IPS-15b (cell line): ENCODE data around the gene HAUS8.
"Not testable (repeated sequence)": the region's sequence is repeated elsewhere in the genome, so short reads cannot be mapped to it uniquely, and the experiment has no call there.

Source experiments
- H3K27me3 ChIP-seq: one replicate; pipeline ENCODE4 v1.6.1; 2013; ENCODE audit warnings: low read length; ENCODE audit not compliant: control insufficient read depth, insufficient read depth
- H3K36me3 ChIP-seq: one replicate; pipeline ENCODE4 v1.6.1; 2013; ENCODE audit warnings: low read length; ENCODE audit not compliant: control insufficient read depth, insufficient read depth
- H3K4me1 ChIP-seq: one replicate; pipeline ENCODE4 v1.6.1; 2013; ENCODE audit warnings: mild to moderate bottlenecking, low read length; ENCODE audit not compliant: control insufficient read depth, insufficient read depth
- H3K4me3 ChIP-seq: one replicate; pipeline ENCODE4 v1.5.1; 2013; ENCODE audit warnings: low read depth, low read length
- H3K9ac ChIP-seq: one replicate; pipeline ENCODE4 v1.6.1; 2013; ENCODE audit warnings: low read depth, mild to moderate bottlenecking, low read length
- H3K9me3 ChIP-seq: one replicate; pipeline ENCODE4 v1.6.1; 2013; ENCODE audit warnings: mild to moderate bottlenecking, low read length; ENCODE audit not compliant: control insufficient read depth, insufficient read depth

HAUS8 gene

GRCh38 chr19:17110599-17110966 lies 35.3 kb upstream of the HAUS8 start:
- Histone ChIP-seq H3K27me3 (no peaks in the 10 kb centered on the region), H3K36me3 (peaks cover 13% of the 10 kb centered on the region), H3K4me3 (no peak overlapping the region), H3K9ac (no peak overlapping the region), H3K4me1 (peaks cover 10% of the 10 kb centered on the region), H3K9me3 (no peaks in the 10 kb centered on the region)

- no peaks in the 10 kb centered on the region for H3K27me3 ChIP-seq
- H3K9me3 ChIP-seq, result no peaks in the 10 kb centered on the region
- H3K36me3 ChIP-seq, result peaks cover 13% of the 10 kb centered on the region
- no peak overlapping the region for H3K4me3 ChIP-seq
- peaks cover 10% of the 10 kb centered on the region for H3K4me1 ChIP-seq
- no peak overlapping the region for H3K9ac ChIP-seq
These were observed 34.8 kb upstream of the HAUS8 start for GRCh38 chr19:17109962-17110598.

- Histone ChIP-seq H3K36me3 (peaks cover 13% of the 10 kb centered on the region), H3K9me3 (no peaks in the 10 kb centered on the region), H3K4me1 (peaks cover 6% of the 10 kb centered on the region), H3K27me3 (no peaks in the 10 kb centered on the region), H3K4me3 (no peak overlapping the region), H3K9ac (no peak overlapping the region)
These were observed 34.0 kb upstream of the HAUS8 start for GRCh38 chr19:17109300-17109699.

- Histone ChIP-seq H3K9ac (no peak overlapping the region), H3K9me3 (no peaks in the 10 kb centered on the region), H3K27me3 (no peaks in the 10 kb centered on the region), H3K4me1 (no peaks in the 10 kb centered on the region), H3K4me3 (no peak overlapping the region), H3K36me3 (peaks cover 15% of the 10 kb centered on the region)
These were observed 33.2 kb upstream of the HAUS8 start for GRCh38 chr19:17108453-17108784.

- Histone ChIP-seq H3K4me3 (no peak overlapping the region), H3K9me3 (no peaks in the 10 kb centered on the region), H3K9ac (no peak overlapping the region), H3K36me3 (peaks cover 15% of the 10 kb centered on the region), H3K4me1 (no peaks in the 10 kb centered on the region), H3K27me3 (no peaks in the 10 kb centered on the region)
These were observed 32.5 kb upstream of the HAUS8 start for GRCh38 chr19:17107546-17108452.

- not testable (repeated sequence) for H3K4me3 ChIP-seq, H3K9ac ChIP-seq, H3K4me1 ChIP-seq, H3K9me3 ChIP-seq, H3K27me3 ChIP-seq
- H3K36me3 ChIP-seq, result peaks cover 21% of the 10 kb centered on the region
These were observed 31.7 kb upstream of the HAUS8 start for GRCh38 chr19:17106964-17107363.

GRCh38 chr19:17105556-17105955 lies 30.3 kb upstream of the HAUS8 start:
- Histone ChIP-seq H3K27me3 (no peaks in the 10 kb centered on the region), H3K9me3 (no peaks in the 10 kb centered on the region), H3K4me3 (no peak overlapping the region), H3K4me1 (no peaks in the 10 kb centered on the region), H3K36me3 (peaks cover 26% of the 10 kb centered on the region), H3K9ac (no peak overlapping the region)

- H3K4me3 ChIP-seq, result no peak overlapping the region
- no peaks in the 10 kb centered on the region for H3K27me3 ChIP-seq
- H3K9ac ChIP-seq, result no peak overlapping the region
- no peaks in the 10 kb centered on the region for H3K9me3 ChIP-seq
- peaks cover 21% of the 10 kb centered on the region for H3K36me3 ChIP-seq
- H3K4me1 ChIP-seq, result no peaks in the 10 kb centered on the region
These were observed 29.4 kb upstream of the HAUS8 start for GRCh38 chr19:17104679-17105078.

GRCh38 chr19:17103177-17103576 lies 27.9 kb upstream of the HAUS8 start:
- no peak overlapping the region for H3K9ac ChIP-seq
- no peaks in the 10 kb centered on the region for H3K9me3 ChIP-seq
- H3K36me3 ChIP-seq, result peaks cover 19% of the 10 kb centered on the region
- H3K4me3 ChIP-seq, result no peak overlapping the region
- H3K27me3 ChIP-seq, result no peaks in the 10 kb centered on the region
- H3K4me1 ChIP-seq, result no peaks in the 10 kb centered on the region

GRCh38 chr19:17101686-17102628 lies 26.7 kb upstream of the HAUS8 start:
- Histone ChIP-seq H3K4me3 (no peak overlapping the region), H3K4me1 (peaks cover 4% of the 10 kb centered on the region), H3K36me3 (peaks cover 19% of the 10 kb centered on the region), H3K9me3 (no peaks in the 10 kb centered on the region), H3K9ac (no peak overlapping the region), H3K27me3 (no peaks in the 10 kb centered on the region)

- H3K9me3 ChIP-seq, result no peaks in the 10 kb centered on the region
- H3K27me3 ChIP-seq, result no peaks in the 10 kb centered on the region
- peaks cover 10% of the 10 kb centered on the region for H3K36me3 ChIP-seq
- no peak overlapping the region for H3K9ac ChIP-seq
- no peak overlapping the region for H3K4me3 ChIP-seq
- peaks cover 4% of the 10 kb centered on the region for H3K4me1 ChIP-seq
These were observed 23.1 kb upstream of the HAUS8 start for GRCh38 chr19:17098326-17098725.
